NCI-H1436 (cell line): ENCODE results near the gene TANC1.
A peak's percentile ranks its signal among the peaks of the same experiment; 100 is the strongest.
"Not testable (repeated sequence)": the region's sequence is repeated elsewhere in the genome, so short reads cannot be mapped to it uniquely, and the experiment has no call there.

Experiments
- DNase-seq: peaks from one replicate; lab custom pipeline; 2025; lab: John Stamatoyannopoulos, UW

TANC1 gene

DNA sequence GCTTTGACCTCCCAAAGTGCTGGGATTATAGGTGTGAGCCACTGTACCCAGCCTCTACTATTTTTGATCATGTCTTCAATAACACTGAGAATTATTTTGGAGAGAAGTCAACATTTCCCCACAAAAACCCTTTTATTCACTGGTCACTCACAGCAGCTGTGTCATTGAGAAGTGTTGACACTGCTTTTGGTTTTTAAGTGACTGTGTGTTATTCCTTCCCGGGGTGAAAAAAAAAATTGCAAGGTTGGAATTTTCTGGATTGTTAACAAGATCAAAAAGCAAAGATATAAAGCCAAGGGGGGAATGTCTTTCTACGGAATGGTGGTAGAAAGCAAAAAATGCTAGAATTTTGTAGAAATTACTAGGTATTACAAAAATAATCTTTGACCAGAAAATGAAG, 61.5 kb downstream of the TANC1 start:
- no peak for DNase-seq

- DNase-seq = no peak
These were observed 62.4 kb downstream of the TANC1 start for GRCh38 chr2:159030674-159031380.

DNA sequence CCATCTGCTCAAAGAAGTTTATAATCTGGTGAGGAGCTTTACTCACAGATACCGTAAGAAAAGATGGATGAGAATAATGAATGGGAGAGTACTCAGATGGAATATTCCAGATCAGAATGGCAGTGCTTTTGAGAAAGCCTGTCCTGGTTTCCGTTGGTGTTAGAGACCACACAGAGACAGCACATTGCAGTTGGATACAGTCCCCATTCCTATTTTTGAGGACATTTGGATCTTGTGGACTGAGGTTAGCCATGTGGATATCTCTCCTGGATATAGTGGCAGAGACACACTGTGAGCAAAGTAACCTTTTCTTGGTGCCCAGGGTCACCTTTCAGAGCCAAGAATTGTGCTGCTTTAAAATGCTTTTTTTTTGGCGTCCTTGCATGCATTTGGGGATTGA, 63.7 kb downstream of the TANC1 start:
- no peak for DNase-seq

- no peak for DNase-seq
These were observed 64.1 kb downstream of the TANC1 start for GRCh38 chr2:159032580-159032979.

- no peak for DNase-seq
These were observed 66.3 kb downstream of the TANC1 start for GRCh38 chr2:159034713-159035112.

- peak; percentile 2 for DNase-seq
These were observed 67.5 kb downstream of the TANC1 start for GRCh38 chr2:159035790-159036411.

DNA sequence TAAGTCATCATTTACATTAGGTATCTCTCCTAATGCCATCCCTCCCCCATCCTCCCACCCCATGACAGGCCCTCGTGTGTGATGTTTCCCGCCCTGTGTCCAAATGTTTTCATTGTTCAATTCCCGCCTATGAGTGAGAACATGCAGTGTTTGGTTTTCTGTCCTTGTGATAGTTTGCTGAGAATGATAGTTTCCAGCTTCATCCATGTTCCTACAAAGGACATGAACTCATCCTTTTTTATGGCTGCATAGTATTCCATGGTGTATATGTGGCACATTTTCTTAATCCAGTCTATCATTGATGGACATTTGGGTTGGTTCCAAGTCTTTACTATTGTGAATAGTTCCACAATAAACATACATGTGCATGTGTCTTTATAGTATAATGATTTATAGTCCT, 68.0 kb downstream of the TANC1 start:
- DNase-seq = not testable (repeated sequence)

DNA sequence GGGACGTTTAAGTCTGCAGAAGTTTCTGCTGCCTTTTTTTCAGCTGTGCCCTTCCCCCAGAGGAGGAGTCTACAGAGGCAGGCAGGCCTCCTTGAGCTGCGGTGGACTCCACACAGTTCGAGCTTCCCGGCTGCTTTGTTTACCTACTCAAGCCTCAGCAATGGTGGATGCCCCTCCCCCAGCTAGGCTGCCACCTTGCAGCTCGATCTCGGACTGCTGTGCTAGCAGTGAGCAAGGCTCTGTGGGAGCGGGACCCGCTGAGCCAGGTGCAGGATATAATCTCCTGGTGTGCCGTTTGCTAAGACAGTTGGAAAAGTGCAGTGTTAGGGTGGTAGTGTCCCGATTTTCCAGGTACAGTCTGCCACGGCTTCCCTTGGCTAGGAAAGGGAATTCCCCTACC, 72.9 kb downstream of the TANC1 start:
- DNase-seq = not testable (repeated sequence)

DNA sequence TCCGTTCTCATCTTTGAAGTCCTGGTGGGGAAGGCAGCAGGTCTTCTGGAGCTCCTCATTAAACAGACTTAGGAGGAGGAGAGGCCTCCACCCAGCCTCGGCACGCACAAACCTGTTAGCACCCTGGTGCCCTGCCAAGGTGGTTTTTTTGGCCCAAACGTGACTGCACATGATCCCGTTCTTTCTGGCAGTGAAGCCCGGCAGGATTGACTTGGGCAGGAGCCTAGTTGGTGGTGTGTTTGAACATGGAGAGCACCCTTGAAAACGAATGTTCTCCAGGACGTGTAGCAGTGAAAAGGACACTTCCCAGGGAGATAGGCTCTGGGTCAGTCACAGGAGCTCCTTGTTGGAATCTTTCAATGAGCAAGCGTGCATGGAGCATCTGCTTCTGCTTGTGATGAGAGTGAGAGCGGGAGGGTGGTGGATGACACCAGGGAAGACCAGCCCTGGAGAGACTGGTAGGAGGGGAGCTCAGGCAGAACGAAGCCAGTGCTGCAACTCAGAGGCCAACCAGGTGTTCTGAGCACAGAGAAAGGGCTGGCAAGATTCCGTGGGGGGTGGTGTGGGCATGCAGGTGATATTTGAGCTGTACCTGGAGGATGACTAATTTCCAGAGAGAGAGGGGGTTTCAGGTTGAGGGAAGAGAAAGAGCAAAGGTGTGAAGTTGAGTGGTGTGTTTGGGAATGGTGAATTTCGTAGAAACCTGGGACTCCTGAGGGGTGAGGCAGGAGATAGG, 73.8 kb downstream of the TANC1 start:
- DNase-seq = no peak

DNA sequence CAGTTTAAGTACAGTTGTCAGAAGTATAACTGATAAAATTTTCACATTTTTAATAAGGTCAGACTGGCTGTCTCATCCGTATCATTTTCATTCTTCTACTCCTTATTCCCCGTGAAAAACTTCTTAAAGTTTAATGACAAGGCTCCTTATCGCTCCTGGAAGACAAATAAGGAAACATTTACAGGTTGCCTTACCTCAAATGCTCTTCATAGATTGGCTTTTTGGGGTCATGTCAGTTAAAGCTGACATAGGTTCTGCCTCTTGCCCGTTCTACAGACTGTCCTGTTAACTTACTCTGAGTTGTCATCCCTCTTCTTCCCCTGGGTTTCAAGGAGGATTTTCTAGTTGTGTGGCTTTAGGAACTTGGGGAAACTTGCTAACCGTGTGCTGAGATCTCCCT, 75.3 kb downstream of the TANC1 start:
- DNase-seq = no peak

- no peak for DNase-seq
These were observed 76.4 kb downstream of the TANC1 start for GRCh38 chr2:159044804-159045286.

DNA sequence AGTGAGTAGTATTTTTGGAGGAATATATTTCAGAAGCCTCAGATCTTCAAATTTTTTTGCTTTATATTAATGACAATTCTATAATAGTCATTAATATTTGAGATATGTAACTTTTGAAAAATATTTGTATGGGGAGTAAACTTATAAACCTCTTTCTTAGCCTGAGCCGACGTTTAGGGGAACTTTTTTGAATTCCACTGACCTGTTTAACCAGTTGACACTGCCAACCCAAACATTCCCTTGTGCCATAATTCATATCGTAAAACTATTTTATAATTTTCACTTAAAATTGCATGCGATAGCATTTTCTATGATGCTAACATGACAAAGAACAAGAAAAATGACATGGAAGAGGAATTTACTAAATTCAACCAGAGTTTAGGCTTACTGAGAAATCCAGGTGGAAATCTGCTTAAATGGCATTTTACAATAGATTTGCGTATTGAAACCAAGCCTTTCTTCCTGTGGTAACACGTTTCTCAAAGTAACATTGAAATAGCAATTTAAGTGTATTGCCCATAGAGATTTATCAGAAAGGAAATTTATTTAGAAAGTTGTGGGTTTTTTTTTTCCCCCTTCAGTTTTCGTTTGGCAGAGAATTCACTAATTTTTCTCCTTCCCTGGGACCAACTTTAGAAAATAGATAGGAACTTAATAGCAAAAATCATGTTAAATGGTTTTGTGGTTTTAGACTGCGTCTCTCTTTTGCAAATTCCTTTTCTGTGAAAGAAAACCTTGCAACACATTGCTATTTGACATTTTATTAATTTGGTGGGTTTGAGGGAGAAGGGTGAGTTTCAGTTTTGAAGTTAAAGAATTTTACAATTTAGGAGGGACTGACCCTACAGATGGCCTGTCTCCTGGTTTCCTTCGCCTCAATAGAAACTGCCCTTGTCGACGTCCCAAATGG, 77.4 kb downstream of the TANC1 start:
- DNase-seq = no peak

GRCh38 chr2:159046966-159047365, 78.5 kb downstream of the TANC1 start:
- no peak for DNase-seq

GRCh38 chr2:159050426-159050825, 82.0 kb downstream of the TANC1 start:
- DNase-seq = no peak

GRCh38 chr2:159051133-159051532, 82.7 kb downstream of the TANC1 start:
- no peak for DNase-seq

GRCh38 chr2:159051661-159052060, 83.2 kb downstream of the TANC1 start:
- DNase-seq = no peak

- no peak for DNase-seq
These were observed 83.7 kb downstream of the TANC1 start for GRCh38 chr2:159052157-159052601.

DNA sequence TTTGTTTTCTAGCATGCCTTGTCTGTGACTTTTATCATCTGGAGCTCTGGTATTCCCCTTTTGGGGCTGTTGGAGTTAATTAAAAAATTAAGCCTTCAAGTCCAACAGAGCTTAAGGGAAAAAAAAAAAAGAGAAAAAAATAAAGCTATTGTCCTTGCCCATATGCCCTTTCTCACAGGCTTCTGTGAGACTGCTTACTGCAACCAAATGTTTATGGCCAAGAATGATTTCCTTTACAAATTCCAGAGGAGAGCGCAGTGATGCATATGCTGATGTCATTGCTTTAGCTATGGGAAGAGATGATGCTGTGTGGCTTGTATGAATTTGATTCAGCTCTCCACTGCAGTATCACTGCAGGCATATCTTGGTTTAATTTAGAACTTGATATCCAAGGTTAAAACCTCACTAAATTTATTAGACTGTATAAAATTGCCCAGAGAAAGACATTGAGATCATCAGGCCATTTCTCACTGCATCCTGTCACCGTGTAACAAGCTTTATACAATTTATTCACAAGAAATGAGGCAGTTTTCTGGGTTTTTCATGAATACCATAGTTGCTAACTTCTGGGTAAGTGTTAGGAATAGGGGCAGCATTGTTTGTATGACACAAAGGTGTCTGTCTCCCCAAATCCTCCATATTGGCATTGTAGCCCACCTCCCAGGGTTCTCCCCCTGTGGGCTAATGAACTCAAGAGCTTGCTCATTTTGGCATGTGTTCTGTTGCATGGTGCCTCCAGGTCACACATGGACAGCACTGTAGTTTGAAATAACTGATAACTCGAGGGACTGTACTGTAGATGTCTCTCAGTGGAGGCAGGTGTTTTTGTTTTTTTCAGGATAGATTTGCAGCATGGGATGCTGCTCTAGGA, 85.0 kb downstream of the TANC1 start:
- no peak for DNase-seq

GRCh38 chr2:159054032-159054334, 85.5 kb downstream of the TANC1 start:
- DNase-seq = no peak

DNA sequence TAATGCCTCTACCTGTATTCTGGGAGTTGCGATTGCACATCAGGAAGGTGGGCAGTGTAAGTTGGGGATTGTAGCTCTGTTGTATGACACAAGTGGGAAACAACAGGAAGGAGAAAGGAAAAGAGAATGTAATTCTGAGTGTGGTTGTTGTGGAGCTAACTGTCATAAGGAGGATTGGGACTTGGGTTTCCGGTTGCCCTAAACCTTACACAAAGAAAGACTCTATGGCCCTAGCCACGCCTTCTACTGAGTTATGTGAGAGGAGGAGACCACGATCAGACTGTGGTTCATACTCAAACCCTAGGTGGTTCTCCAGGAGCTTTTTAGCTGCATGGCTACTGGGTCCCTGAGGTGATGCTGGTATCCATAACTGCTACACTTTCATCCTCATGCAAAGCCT, 86.5 kb downstream of the TANC1 start:
- DNase-seq = no peak

DNA sequence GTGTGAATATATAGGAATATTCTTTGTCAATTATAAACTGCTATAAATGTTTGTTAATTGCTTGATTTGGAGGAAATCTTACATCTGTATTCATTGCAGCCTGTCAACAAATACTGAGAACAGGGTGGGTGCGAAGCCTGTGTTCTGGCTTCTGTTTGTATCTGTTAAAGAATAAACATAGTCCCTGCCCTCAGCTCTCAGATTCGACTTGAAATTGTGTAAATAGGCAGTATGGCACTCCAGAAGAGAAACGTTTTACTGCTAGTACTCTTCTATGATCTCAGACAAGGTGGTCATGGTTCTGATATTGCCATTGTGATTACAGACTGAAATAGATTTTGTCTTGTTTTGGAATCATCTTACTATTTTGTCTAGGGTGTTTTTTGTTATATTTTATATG, 92.1 kb downstream of the TANC1 start:
- no peak for DNase-seq
